ENCODE measurements around the gene BTBD9.

DNA sequence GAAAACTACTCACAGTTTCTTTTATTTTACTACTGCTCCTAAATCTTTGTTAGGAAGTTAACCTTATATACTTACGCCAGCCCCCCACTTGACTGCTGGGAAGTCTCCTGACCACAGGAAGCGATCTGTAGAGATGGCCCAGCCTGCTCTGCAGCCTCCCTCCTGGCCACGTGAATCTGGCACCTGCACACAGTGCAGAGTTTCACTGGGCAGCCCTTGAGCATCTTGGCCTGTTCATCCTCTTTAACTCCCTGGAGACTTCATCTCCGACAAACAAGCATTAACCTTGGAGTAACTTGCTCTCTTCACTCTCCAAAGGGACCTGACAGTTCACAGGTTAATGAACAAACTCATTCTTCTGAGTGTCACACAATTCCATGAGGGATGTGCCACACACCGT, 294.1 kb downstream of the BTBD9 start:
- TF ChIP-seq POLR2A (IDR thresholded peaks at IDR 0.05; ENCODE audit: low read depth, low read length) = no peak
- TF ChIP-seq CTCF (IDR thresholded peaks at IDR 0.05; ENCODE audit: extremely low read depth in 1 of 2, insufficient read depth in 1 of 2, low read depth in 1 of 2, low read length in 2 of 2) = no peak
- TF ChIP-seq GATA2 (IDR thresholded peaks at IDR 0.05; ENCODE audit: insufficient read depth, insufficient read length, low read depth, low read length) = no peak
- TF ChIP-seq POLR2AphosphoS5 (IDR thresholded peaks at IDR 0.05; ENCODE audit: insufficient read depth, low read depth, low read length) = no peak

Measured in endothelial cell of umbilical vein (primary cell).